Adrenal gland (tissue), 12 donors: ENCODE measurements around the gene HNRNPDL. TPM values are rescaled to one million over a fixed set of nuclear protein-coding genes. Genes with fewer than 3 reads are reported as not detected.

Source experiments
- DNase-seq, 7 donors: peaks; one replicate each; pipeline ENCODE4 v3.0.0-alpha.2; 2019 to 2020
- H3K27ac ChIP-seq, 5 donors: fragments of 200-600 bp; sonication (generic) in 4 of 5; 1 replicate in 3 of 5; 2 replicates in 2 of 5; pipeline versions ENCODE4 v1.5.1 to v1.8.0; 2016 to 2020; ENCODE audit warnings: mild to moderate bottlenecking in 1 of 5
- H3K27me3 ChIP-seq: fragments of 200-600 bp; 2 replicates; pipeline ENCODE4 v1.8.0; 2021
- H3K36me3 ChIP-seq, 2 donors: fragments of 200-600 bp; replicated peaks in 1 of 2; 1 replicate in 1 of 2; 2 replicates in 1 of 2; pipeline versions ENCODE4 v1.5.1 to v1.8.0; 2018 to 2022
- H3K4me1 ChIP-seq, 2 donors: fragments of 200-600 bp; replicated peaks in 1 of 2; 1 replicate in 1 of 2; 2 replicates in 1 of 2; pipeline versions ENCODE4 v1.5.1 to v1.8.0; 2018 to 2021
- H3K4me3 ChIP-seq, 4 donors: fragments of 200-600 bp; sonication (generic) in 3 of 4; one replicate each; pipeline ENCODE4 v1.5.1; 2016 to 2018
- H3K9me3 ChIP-seq, 3 donors: fragments of 200-600 bp; sonication (generic) in 1 of 3; replicated peaks in 1 of 3; 1 replicate in 2 of 3; 2 replicates in 1 of 3; pipeline versions ENCODE4 v1.5.1 to v1.8.0; 2016 to 2021
- CTCF ChIP-seq, 6 experiments: fragments of 450-650 bp in 4 of 6; fragments of 200-600 bp in 2 of 6; sonication (generic) in 1 of 6; IDR thresholded peaks; 1 replicate in 5 of 6; 2 replicates in 1 of 6; pipeline versions ENCODE4 v1.5.1 to v1.8.0; 2016 to 2021; ENCODE audit warnings: antibody characterized with exemption in 6 of 6, mild to moderate bottlenecking in 2 of 6, moderate library complexity in 1 of 6
- POLR2A ChIP-seq, 2 donors: fragments of 450-650 bp; IDR thresholded peaks; one replicate each; pipeline ENCODE4 v1.6.1; 2017; ENCODE audit warnings: antibody characterized with exemption in 2 of 2, mild to moderate bottlenecking in 2 of 2, moderate library complexity in 1 of 2
- WGBS, 4 donors: extraction: QIAGEN DNeasy Blood & Tissue Kit in 2 of 4; methylation state at CpG; one replicate each; pipeline versions ENCODE4 v1.1.5 to v1.1.7; 2013 to 2017; 5-methylcytosine and 5-hydroxymethylcytosine counted together
- intact Hi-C, 2 donors: fragments of 100-400 bp; cut with DNase I; formaldehyde crosslinking; loops; one replicate each; pipeline versions ENCODE4 v1.14.1 to v1.15.0; 2022 to 2023
- polyA plus RNA-seq, 3 donors: library from polyadenylated mRNA; stranded (reverse); fragments of 200-250 nt in 2 of 3; fragments of 350-450 nt in 1 of 3; fragmentation: Illumina TruSeq in 1 of 3; extraction: RNeasy Lipid Tissue Mini Kit (QIAGEN cat#74804) in 1 of 3; gene quantifications; one replicate each; pipeline ENCODE4 v1.2.3, GENCODE V29; 2013 to 2014
- total RNA-seq, 9 donors: library from RNA; depleted of rRNA in 4 of 9; stranded (reverse); fragments of >200 nt in 4 of 9; fragments of 120-200 nt in 1 of 9; fragmentation: NEBNext Ultra II Directional in 1 of 9; extraction: Animal tissue kit (Norgen Biotek cat#: 25700) in 1 of 9; gene quantifications; one replicate each; pipeline versions ENCODE4 v1.1.0 to v1.2.4, GENCODE V29; 2013 to 2023
- donor health status: healthy with polysubstance abuse.
- donor health status: Bipolar disorder and iron deficiency.
- donor health status: DM: yes; HTN: yes; CAD: no.
- donor health status: DM: no; HTN: no; CAD: no.
- donor health status: DM: no; HTN: no; CAD: no.
- donor health status: DM: yes; HTN: yes; CAD: no.

The HNRNPDL gene
- total and polyA plus RNA-seq, 12 donors, result 76.2 to 285 (median 176) TPM

GRCh38 chr4:82434949-82435348 lies 4.7 kb upstream of the HNRNPDL start:
- Histone ChIP-seq H3K36me3 (no peaks in the 10 kb centered on the region), H3K4me3 (no peak overlapping the region), H3K4me1 (peaks cover 0 to 7% of the 10 kb centered on the region in 2 donors), H3K9me3 (no peaks in the 10 kb centered on the region), H3K27ac (no peak overlapping the region), H3K27me3 (no peaks in the 10 kb centered on the region)
- intact Hi-C loops, result no loop called here
- TF ChIP-seq POLR2A (IDR thresholded peaks at IDR 0.05) (no peak), CTCF (IDR thresholded peaks at IDR 0.05) (no peak)
- 93 to 96% (median 93%) methylated on average over 7 of the region's 7 CpGs for WGBS, 4 donors
- no peak for DNase-seq

- 83 to 91% (median 90%) methylated on average over 2 of the region's 2 CpGs for WGBS, 4 donors
- no peak for TF ChIP-seq POLR2A (IDR thresholded peaks at IDR 0.05)
- no peak for TF ChIP-seq CTCF (IDR thresholded peaks at IDR 0.05)
- no peak overlapping the region for H3K4me3 ChIP-seq
- H3K27ac ChIP-seq, result no peak overlapping the region
- peaks cover 0 to 7% of the 10 kb centered on the region in 2 donors for H3K4me1 ChIP-seq
- H3K9me3 ChIP-seq, result no peaks in the 10 kb centered on the region
- H3K27me3 ChIP-seq, result no peaks in the 10 kb centered on the region
- no peaks in the 10 kb centered on the region for H3K36me3 ChIP-seq
- no peak for DNase-seq
- intact Hi-C loops, result no loop called here
Measured at GRCh38 chr4:82433791-82434190, 3.5 kb upstream of the HNRNPDL start.

- no peak for DNase-seq
- intact Hi-C loops, result no loop called here
- H3K36me3 ChIP-seq, result no peaks in the 10 kb centered on the region
- no peak overlapping the region for H3K27ac ChIP-seq
- H3K4me3 ChIP-seq, result no peak overlapping the region
- H3K9me3 ChIP-seq, result no peaks in the 10 kb centered on the region
- TF ChIP-seq CTCF (IDR thresholded peaks at IDR 0.05) (no peak), POLR2A (IDR thresholded peaks at IDR 0.05) (no peak)
- 89 to 92% (median 90%) methylated on average over 18 of the region's 18 CpGs for WGBS, 4 donors
- H3K4me1 ChIP-seq, result peaks cover 7 to 8% of the 10 kb centered on the region in 2 donors
- no peaks in the 10 kb centered on the region for H3K27me3 ChIP-seq
Measured at GRCh38 chr4:82432596-82432995, 2.3 kb upstream of the HNRNPDL start.

- H3K4me3 ChIP-seq, result no peak overlapping the region
- WGBS, 4 donors, result 92 to 97% (median 94%) methylated on average over 4 of the region's 4 CpGs
- no peaks in the 10 kb centered on the region for H3K9me3 ChIP-seq
- intact Hi-C loops, result no loop called here
- no peak overlapping the region for H3K27ac ChIP-seq
- H3K27me3 ChIP-seq, result no peaks in the 10 kb centered on the region
- H3K4me1 ChIP-seq, result peaks cover 13 to 16% of the 10 kb centered on the region in 2 donors
- TF ChIP-seq CTCF (IDR thresholded peaks at IDR 0.05) (no peak), POLR2A (IDR thresholded peaks at IDR 0.05) (no peak)
- DNase-seq, result no peak
- H3K36me3 ChIP-seq, result peaks cover 0 to 3% of the 10 kb centered on the region in 2 donors
Measured at GRCh38 chr4:82431831-82432230, 1.6 kb upstream of the HNRNPDL start.
